Effector CD8-positive, alpha-beta T cell (primary cell): Measurements from ENCODE around the gene SNRPD2.
"Not testable (repeated sequence)": the region's sequence is repeated elsewhere in the genome, so short reads cannot be mapped to it uniquely, and the experiment has no call there.

ENCODE experiments used
- DNase-seq: peaks from one replicate; lab custom pipeline; 2025; lab: John Stamatoyannopoulos, UW

The SNRPD2 gene

DNA sequence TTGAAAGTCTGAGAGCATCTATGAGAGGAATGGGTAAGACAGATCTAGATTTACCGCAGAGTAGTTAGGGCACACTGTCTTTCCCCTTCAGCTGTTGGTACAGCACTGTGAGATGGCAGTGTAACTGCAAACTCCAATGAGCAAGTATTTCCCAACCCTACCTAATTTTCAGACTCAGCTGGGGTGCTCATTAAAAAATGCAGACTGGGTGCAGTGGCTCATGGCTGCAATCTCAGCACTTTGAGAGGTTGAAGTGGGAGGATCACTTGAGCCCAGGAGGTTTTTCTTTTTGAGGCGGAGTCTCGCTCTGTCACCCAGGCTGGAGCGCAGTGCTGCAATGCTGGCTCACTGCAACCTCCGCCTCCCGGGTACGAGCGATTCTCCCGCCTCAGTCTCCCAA, 13.4 kb upstream of the SNRPD2 start:
- no peak for DNase-seq

DNA sequence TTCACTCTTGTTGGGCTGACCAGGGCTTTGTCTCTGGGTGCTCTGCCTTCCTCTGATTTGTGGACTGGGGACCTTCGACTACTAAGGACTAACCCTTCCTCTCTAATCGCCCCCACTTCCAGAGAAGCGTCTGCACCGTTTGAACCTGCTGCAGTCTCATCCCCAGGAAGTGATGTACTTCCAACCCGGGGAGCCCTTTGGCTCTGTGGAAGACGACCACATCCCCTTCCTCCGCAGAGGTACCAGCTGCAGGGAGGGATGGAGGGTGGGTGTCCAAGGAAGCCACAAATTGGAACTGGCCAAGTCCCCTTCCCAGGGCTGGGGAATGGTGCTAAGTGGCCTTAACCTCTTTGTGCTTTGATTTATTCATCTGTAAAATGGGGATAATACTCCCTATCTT, 9.9 kb upstream of the SNRPD2 start:
- no peak for DNase-seq

DNA sequence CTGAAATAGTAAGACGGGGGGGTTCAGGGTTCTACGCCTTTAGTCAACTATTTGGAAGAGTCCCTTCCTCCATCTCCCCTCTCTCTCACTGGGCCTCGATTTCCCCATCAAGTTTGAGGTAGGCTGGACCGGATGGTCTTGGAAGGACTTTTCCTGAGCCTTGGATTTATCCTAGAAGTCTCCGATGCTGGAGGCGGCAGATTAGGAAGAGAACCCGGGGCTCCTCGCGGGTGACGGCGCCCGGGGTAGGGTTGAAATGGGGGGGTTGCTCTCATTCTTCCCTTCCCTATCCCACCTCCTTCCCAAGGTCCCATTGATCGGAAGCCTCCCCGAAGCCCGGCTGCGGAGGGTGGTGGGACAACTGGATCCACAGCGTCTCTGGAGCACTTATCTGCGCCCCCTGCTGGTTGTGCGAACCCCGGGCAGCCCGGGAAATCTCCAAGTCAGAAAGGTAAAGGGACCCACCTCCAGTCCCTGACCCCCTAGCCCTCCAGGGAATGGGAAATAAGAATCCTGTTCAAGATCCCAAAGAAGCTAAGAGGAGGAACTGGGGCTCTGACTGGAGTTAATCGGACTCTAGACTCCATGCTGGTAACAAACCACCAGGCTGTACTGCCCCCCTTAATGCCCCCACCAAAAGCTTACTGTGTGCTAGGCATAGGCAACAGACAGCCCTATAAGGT, 1.5 kb upstream of the SNRPD2 start:
- DNase-seq: peak; percentile 68

DNA sequence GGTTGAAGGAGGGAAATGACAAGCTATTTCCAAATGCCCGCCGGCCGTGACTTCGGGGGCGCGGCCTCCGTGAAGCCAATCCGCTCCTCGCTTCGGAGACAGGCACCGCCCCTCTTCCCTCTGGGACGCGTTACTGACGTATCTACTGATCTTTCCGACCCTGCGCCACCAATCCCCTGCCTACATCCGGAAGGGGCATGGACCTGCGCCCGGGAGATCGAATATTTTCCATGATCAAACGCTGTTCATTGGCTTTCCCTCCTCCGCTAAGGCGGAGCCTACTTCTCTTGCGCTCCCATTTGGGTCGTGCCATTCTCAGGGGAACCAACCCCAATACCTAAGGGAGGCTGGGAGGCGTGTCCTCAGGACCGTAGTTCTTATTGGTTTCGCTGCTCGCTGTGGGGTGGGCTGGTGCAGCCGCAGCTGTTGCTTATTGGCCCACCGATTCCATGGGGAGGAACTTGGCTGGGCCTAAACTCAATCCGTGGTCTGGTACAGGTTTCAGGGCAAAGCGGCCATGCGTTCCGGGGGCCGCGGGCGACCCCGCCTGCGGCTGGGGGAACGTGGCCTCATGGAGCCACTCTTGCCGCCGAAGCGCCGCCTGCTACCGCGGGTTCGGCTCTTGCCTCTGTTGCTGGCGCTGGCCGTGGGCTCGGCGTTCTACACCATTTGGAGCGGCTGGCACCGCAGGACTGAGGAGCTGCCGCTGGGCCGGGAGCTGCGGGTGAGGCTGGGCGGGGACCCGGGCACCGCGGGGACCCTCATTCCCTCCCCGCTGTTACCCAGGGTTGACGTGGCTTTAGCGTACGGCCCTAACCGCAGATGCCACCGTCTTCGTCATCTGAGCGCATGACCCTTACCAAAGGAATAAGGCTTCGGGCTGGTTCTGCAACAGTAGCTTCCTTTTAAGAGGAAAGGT, 693 bp upstream of the SNRPD2 start, which contains the start of gene QPCTL:
QPCTL (plus strand) TSS at position 480 of the 919 bp plus-strand sequence; CDS start at position 518, 38 bp downstream.
- DNase-seq: peak; percentile 99

DNA sequence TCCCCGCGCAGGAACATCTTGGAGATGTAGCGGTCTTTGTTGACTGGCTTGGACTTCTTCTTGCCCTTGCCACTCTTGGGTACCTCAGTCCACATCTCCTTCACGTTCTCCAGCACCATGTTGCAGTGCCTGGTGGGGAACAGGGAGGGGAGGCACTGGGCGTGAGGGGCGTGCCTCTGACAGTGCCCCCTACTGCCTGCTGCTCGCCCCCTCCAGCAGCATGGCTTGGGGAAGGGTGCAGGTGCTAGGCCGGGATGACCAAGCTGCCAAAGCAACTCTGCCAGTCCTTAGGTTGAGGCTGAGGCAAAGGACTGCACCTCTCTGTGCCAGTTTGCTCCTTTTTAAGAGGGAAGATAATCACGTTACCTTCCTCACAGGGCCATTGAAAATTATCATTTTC, 4.2 kb downstream of the SNRPD2 start:
- no peak for DNase-seq

DNA sequence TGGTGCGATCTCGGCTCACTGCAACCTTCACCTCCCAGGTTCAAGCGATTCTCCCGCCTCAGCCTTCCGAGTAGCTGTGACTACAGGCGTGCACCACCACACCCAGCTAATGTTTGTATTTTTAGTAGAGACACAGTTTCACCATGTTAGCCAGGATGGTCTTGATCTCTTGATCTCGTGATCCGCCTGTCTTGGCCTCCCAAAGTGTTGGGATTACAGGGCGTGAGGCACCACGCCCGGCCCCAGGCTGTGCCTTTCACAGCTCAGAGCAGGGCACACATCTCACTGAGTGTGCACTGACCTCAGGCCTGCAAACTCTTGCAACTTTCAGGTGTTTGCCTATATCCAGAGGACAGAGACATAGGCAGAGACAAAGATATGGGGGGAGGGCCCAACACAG, 6.7 kb downstream of the SNRPD2 start:
- DNase-seq: not testable (repeated sequence)

DNA sequence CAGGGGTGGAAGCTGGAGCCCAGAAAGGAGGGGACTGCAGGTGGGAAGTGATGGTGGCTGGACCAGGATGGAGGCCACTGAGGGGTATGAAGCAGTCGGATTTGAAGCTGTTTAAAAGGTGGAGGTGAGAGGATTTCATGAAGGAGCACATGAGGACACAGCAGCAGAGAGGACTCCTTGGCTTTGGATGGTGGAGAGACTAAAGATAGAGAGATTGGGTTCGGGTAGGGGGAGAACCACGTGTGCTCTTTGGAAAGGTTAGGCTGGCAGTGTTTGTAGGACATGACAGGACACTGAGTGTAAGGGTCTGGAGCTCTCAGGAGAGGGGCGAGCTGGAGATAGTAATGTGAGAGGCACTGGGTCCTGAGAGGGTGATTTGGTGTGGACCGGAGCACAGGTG, 8.8 kb downstream of the SNRPD2 start:
- DNase-seq: no peak

DNA sequence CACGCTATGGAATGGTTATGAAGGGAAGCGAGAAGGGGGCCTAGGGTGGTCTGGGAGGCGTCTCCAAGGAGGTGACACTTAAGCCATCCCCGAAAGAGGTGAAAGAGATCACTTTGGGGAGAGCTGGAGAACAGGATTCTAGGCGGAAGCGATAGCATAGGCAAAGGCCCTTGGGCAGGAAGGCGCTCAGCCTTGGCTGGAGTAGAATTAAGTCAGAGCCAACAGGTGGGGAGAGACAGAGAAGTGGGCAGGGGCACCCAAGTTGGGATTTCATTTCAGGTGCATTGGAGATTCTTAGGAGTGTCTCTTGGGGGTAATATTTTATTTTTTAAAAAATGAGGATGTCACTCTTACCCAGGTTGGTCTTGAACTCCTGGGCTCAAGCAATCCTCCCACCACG, 9.6 kb downstream of the SNRPD2 start:
- DNase-seq: no peak

DNA sequence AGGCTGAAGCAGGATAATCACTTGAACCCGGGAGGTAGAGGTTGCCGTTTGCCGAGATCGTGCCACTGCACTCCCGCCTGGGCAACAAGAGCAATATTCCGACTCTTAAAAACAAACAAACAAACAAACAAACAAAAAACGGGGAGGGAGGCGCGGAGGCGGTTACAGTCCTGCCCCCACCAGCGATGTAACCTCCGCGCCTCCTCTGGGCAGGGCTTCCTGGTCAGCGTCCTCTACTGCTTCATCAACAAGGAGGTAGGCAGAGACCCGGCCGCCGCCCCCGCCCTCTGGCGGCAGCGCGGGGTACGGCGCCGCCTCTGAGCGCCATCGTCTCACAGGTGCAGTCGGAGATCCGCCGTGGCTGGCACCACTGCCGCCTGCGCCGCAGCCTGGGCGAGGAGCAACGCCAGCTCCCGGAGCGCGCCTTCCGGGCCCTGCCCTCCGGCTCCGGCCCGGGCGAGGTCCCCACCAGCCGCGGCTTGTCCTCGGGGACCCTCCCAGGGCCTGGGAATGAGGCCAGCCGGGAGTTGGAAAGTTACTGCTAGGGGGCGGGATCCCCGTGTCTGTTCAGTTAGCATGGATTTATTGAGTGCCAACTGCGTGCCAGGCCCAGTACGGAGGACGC, 10.2 kb downstream of the SNRPD2 start:
- peak; percentile 77 for DNase-seq

DNA sequence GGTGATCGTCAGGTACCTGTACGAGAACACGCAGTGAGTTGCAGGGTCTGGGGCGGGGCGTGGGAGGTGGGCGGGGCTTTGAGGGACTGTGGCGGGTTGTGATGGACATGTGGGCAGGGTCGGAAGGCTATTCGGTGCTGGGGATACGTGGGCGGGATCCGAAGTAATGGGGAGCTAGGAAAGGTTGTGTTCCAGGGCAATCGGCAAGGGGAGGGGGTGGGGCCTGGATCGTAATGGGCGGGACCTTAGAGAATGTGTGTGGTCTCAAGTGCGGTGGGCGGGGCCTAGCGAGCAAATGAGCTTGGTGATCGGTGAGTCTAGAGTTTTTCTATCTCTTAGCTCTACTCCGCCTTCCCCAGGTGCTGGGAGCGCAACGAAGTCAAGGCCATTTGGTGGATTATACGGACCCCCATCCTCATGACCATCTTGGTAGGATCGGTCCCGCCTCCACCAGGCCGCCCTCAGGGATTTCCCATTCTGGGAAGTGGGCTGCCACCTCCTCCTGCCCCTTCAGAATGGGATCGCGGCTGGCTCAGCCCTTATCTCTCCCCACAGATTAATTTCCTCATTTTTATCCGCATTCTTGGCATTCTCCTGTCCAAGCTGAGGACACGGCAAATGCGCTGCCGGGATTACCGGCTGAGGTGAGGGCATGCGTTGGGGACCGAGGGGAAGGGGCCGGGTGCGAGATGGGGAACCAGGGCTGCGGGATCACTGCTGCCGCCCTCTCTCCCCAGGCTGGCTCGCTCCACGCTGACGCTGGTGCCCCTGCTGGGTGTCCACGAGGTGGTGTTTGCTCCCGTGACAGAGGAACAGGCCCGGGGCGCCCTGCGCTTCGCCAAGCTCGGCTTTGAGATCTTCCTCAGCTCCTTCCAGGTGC, 14.2 kb downstream of the SNRPD2 start:
- peak; percentile 82 for DNase-seq

DNA sequence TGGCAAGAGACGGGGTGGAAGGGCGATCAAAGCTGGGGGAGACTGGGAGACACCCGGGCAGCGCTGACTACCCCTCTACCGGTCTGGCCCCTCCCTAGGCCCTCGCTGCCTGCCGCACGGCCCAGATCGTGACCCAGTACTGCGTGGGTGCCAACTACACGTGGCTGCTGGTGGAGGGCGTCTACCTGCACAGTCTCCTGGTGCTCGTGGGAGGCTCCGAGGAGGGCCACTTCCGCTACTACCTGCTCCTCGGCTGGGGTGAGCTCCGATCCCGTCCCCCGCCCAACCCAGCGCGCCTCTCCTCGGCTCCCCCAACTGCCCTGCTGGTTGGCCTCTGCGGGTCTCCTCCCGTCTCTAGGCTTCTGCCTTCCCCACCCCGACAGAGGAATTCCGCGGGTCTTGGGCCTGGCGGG, 14.9 kb downstream of the SNRPD2 start:
- DNase-seq: peak; percentile 49

DNA sequence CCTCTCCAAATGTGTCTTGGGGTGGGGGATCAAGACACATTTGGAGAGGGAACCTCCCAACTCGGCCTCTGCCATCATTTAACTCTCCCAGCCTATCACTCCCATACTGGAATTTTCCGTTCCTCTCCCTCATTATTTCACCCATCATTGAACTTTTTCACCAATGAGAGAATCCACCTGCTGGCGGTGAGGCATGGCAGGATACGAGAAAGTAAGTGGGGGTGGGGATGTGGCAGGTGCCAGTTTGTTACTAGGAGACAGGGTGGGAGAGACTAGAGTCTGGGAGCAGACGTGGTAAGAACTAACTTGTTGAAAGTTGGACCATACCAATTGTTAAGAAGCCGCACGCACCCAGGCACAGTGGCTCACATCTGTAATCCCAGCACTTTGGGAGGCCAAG, 16.8 kb downstream of the SNRPD2 start:
- no peak for DNase-seq

DNA sequence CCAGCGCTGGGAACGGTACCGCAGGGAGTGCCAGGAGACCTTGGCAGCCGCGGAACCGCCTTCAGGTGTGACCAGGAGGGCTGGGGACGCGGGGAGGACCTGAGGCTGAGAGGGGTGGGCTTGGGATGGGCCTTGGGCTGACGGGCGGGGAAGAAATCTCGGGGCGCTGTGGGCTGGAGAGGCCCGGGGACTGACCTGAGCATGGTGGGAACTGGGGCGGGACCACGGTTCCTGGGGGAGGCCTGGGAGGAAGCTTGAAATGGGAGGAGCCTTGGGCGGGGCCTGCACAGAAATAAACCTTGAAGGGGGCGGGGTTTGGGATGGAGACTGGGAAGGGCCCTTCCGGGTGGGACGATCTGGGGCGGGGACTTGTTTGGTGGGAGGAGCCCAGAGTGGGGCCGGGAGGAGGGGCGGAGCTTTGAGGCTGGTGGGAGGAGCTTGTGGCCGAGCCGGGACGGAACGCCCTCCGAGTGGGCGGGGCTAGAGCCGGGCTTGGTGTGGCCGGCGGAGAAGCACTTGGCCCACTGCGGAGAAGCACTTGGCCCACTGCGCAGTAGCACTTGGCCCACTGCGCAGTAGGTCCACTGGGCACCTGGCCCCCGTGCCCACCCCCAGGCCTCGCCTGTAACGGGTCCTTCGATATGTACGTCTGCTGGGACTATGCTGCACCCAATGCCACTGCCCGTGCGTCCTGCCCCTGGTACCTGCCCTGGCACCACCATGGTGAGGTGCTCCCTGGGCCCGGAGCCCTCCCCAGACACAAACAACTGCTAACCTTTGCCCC, 20.9 kb downstream of the SNRPD2 start:
- peak; percentile 47 for DNase-seq

DNA sequence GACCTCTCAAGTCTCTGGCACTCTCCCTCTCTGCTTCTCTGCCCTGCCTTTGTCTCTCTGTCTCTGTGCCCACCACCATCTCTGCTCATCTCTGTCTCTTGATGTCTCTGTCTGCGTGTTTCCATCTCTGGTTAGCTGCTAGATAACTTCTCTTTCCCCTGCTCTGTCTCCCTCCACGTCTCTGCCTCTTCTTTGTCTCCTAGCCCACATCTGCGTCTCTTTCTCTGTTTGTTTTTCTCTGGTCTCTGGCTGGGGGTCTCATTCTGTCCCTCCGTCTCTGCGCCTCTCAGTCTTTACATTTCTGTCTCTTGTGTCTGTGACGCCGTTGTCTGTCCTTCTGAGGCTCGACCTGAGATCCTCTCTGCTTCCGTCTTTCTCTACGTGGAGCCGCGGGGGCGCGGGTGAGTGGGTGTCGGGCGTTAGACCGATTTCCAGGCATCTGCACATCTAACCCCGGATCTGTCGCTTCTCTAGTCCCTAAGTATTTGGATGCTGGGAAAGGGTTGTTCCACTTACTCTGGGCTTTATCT, 23.3 kb downstream of the SNRPD2 start:
- DNase-seq: peak; percentile 8

DNA sequence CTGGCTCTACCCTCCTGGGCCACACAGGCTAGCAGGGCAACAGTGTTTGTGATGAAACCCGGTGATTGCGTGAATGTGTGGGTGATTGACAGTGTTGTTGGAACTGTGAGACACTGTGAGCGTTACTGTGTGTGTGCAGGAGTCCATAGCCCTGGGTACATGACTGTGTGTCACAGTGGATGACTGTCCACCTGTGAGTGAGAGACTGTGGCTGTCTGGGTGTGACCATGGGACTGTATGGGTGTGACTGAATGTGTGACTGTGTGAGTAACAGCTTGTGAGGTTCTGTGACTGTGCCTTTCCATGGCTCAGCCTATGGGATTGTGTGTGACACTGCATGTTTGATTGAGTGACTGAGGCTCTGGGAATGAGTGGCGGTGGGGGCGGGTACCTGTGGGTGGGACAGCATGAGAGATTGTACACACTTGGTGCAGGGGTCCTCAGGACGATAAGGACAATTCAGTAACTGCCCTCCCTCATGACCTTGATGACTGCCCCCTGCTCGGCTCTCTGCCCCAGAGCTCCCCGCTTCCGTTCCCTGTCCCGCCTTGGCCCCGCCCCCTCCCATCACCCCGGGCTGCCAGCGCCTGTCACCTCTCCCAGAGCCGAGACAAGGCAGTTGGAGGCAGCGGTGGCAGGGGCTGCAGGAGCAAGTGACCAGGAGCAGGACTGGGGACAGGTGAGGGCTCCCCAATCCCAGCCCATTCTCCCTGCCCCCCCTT, 24.0 kb downstream of the SNRPD2 start, which contains the start of gene GIPR:
GIPR (plus strand) TSS at position 602 of the 722 bp plus-strand sequence. CDS start 1,300 bp downstream, outside the sequence.
- peak; percentile 44 for DNase-seq

DNA sequence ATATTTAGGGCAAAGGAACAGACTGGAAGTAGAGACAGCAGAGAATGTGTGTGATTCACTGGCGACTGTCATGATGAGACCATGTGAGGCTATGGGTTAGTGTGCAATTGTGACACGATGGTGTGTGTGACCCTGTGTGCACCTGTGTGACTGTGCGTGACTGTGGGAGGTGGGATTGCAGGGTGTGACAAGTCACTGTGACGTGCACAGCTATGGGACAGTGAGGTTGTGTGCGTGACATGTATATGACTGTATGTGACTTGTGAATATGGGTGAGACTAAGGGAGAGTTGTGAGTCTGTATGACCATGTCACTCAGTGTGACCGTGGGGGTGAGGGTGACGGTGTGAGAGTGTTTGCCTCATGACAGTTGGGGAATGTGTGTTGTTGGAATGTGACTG, 27.2 kb downstream of the SNRPD2 start:
- DNase-seq: no peak

DNA sequence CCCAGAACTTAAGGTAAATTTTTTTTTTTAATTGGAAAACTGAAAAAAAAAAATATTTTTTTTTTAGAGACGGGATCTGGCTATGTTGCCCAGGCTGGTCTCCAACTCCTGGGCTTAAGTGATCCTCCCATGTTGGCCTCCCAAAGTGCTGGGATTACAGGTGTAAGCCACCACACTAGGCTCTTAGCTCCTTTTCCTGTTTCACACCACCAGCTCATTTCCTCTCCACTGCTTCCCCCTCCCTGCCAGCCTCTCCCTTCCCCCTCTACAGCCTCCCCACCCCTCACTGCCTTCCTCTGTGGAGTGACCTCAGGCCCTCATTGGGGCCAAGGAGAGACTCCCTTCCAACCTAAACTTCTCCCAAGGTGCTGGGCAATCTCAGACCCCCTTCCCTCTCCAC, 28.0 kb downstream of the SNRPD2 start:
- no peak for DNase-seq

DNA sequence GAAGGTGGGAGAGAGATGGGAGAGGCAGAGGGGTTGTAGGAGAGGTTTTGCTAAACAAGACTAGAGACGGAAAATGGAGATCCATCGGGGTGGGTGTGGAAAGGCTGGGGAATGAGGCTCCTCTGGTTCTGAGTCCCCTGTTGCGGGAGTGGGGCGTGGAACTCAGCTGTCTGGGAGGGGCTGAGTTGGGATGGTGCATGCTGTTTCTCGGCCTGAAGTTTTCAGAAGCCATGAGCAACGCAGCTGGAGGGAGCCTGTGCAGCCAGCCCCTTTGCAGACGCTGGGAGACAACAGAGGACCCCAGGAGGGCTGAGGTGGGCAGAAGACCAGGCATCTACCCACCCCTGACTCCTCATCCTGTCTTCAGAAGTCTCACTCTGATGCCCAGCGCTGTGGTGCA, 31.1 kb downstream of the SNRPD2 start:
- no peak for DNase-seq

DNA sequence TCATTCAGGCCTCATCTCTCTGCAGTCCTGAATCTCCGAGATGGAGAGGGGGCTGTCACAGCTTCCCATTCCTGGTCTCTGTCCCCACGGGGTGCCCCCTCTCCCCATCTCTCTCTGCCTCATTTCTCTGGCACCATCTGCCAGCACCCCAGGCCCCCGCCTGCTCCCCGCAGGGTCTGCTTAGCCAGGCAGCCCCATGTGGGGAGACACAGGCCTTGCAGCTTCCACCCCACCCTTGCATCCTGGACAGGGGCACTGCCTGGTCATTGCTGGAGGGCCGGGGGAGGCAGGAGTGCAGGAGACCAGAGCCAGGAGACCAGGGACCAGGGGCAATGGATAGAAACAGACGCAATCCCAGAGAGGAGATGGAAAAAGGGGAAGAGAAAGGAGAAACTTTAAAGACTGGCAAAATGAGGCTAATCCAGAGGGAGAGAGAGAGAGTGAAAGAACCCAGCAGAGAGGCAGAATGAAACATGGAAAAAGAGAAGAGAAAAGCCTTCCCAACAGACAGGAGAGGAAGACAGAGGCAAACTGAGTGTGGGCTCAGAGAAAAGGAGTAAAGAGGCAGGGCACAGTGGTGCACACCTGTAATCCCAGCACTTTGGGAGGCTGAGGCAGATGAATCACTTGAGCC, 32.5 kb downstream of the SNRPD2 start:
- no peak for DNase-seq
